Lung (tissue), 12 donors: ENCODE results near the gene NKX3-2. TPM values are rescaled to one million over a fixed set of nuclear protein-coding genes. Genes with fewer than 3 reads are reported as not detected.

Experiments used
- ATAC-seq: fragments of 200-7000 bp; cut with Tn5 transposase; one replicate; pipeline ENCODE4 v1.9.1; 2020; ENCODE audit warnings: moderate number of reproducible peaks; ENCODE audit not compliant: insufficient read depth, low FRiP score
- DNase-seq, 3 donors: peaks; one replicate each; pipeline ENCODE4 v3.0.0-alpha.2; 2013 to 2017
- H3K27ac ChIP-seq, 2 donors: one replicate each; pipeline ENCODE4 v1.5.1; 2013; ENCODE audit warnings: mild to moderate bottlenecking in 2 of 2, moderate library complexity in 2 of 2, control low read depth in 1 of 2, inconsistent platforms in 1 of 2, low read depth in 1 of 2, low read length in 1 of 2
- H3K27me3 ChIP-seq, 3 donors: one replicate each; pipeline ENCODE4 v1.5.1; 2013; ENCODE audit warnings: low read length in 2 of 3; ENCODE audit not compliant: control insufficient read depth in 3 of 3, insufficient read depth in 3 of 3
- H3K36me3 ChIP-seq, 4 donors: one replicate each; pipeline ENCODE4 v1.5.1; 2013; ENCODE audit warnings: low read length in 4 of 4, mild to moderate bottlenecking in 1 of 4, moderate library complexity in 1 of 4; ENCODE audit not compliant: control insufficient read depth in 4 of 4, insufficient read depth in 4 of 4
- H3K4me1 ChIP-seq, 5 donors: one replicate each; pipeline ENCODE4 v1.5.1; 2013; ENCODE audit warnings: low read length in 5 of 5, mild to moderate bottlenecking in 2 of 5, moderate library complexity in 1 of 5; ENCODE audit not compliant: control insufficient read depth in 5 of 5, insufficient read depth in 5 of 5
- H3K4me3 ChIP-seq: one replicate; pipeline ENCODE4 v1.5.1; 2013; ENCODE audit warnings: mild to moderate bottlenecking, control low read depth, moderate library complexity
- H3K9ac ChIP-seq, 2 donors: one replicate each; pipeline ENCODE4 v1.5.1; 2013; ENCODE audit warnings: low read length in 2 of 2, control low read depth in 1 of 2; ENCODE audit not compliant: insufficient read depth in 1 of 2
- H3K9me3 ChIP-seq, 4 donors: one replicate each; pipeline ENCODE4 v1.5.1; 2013; ENCODE audit warnings: low read length in 3 of 4, mild to moderate bottlenecking in 1 of 4, moderate library complexity in 1 of 4; ENCODE audit not compliant: control insufficient read depth in 4 of 4, insufficient read depth in 3 of 4
- WGBS, 2 donors: extraction: QIAGEN DNeasy Blood & Tissue Kit; methylation state at CpG; one replicate each; pipeline ENCODE4 v1.1.7; 2013; 5-methylcytosine and 5-hydroxymethylcytosine counted together
- polyA plus RNA-seq, 2 donors: library from polyadenylated mRNA; stranded (reverse); fragments of 200-250 nt; gene quantifications; one replicate each; pipeline ENCODE4 v1.2.1, GENCODE V29; 2013
- total RNA-seq, 2 donors: library from RNA; depleted of rRNA in 1 of 2; stranded (reverse); fragments of >200 nt in 1 of 2; gene quantifications; one replicate each; pipeline ENCODE4 v1.2.1, GENCODE V29; 2014 to 2021
- TF ChIP-seq, protein P1 (sequence below): IDR thresholded peaks from 2 replicates; pipeline ENCODE4 v1.5.1; 2012; ENCODE audit warnings: mild to moderate bottlenecking; ENCODE audit errors: control extremely low read depth, extremely low read depth
- donor health status: control.
- donor health status: control.
- donor health status: Bipolar disorder and iron deficiency.
- donor health status: healthy.
- donor health status: DM: yes; HTN: yes; CAD: no.

The NKX3-2 gene
- total and polyA plus RNA-seq, 4 donors = not detected

DNA sequence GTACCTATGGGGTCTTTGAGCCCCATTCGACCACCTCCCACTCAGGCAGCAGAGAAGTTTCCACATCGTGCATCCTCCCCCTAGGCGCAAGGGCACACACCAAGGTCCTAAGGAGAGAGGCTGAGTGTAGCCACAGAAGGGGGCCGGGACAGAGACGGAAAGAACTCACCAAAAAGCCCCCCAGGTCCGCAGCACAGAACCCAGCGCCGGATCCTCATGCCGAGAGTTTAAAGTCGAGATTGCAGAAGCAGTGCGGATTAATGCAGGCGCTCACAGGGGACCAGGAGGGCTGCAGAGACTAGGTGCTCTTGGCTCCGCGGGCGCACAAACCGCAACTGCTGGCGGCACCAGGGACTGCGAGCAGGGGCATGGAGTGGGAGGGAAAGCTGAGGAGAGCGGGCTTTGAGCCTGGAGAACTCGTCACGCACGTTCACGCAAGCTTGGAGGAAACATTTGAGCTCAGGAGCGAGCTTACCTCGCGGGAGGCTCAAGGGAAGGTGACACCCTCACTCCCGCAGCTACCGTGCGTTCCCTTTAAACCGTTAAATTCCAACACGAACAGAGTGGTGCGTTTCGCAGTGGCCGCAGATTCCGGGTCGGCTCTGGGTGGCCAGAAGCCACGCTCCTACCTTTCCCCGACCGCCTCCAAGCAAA lies 8.5 kb downstream of the NKX3-2 start:
- TF ChIP-seq, protein P1, sequence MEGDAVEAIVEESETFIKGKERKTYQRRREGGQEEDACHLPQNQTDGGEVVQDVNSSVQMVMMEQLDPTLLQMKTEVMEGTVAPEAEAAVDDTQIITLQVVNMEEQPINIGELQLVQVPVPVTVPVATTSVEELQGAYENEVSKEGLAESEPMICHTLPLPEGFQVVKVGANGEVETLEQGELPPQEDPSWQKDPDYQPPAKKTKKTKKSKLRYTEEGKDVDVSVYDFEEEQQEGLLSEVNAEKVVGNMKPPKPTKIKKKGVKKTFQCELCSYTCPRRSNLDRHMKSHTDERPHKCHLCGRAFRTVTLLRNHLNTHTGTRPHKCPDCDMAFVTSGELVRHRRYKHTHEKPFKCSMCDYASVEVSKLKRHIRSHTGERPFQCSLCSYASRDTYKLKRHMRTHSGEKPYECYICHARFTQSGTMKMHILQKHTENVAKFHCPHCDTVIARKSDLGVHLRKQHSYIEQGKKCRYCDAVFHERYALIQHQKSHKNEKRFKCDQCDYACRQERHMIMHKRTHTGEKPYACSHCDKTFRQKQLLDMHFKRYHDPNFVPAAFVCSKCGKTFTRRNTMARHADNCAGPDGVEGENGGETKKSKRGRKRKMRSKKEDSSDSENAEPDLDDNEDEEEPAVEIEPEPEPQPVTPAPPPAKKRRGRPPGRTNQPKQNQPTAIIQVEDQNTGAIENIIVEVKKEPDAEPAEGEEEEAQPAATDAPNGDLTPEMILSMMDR = no peak
- H3K4me1 ChIP-seq = peaks cover 0 to 16% (median 5%) of the 10 kb centered on the region in 5 donors
- H3K27ac ChIP-seq = no peak overlapping the region
- ATAC-seq (no peak), DNase-seq (no peak)
- 4 to 5% methylated on average over 39 of the region's 39 CpGs for WGBS, 2 donors
- H3K9ac ChIP-seq = no peak overlapping the region
- H3K27me3 ChIP-seq = peaks cover 26 to 99% (median 98%) of the 10 kb centered on the region in 3 donors
- no peak overlapping the region for H3K4me3 ChIP-seq
- H3K36me3 ChIP-seq = no peaks in the 10 kb centered on the region
- H3K9me3 ChIP-seq = peaks cover 0 to 23% (median 0%) of the 10 kb centered on the region in 4 donors

DNA sequence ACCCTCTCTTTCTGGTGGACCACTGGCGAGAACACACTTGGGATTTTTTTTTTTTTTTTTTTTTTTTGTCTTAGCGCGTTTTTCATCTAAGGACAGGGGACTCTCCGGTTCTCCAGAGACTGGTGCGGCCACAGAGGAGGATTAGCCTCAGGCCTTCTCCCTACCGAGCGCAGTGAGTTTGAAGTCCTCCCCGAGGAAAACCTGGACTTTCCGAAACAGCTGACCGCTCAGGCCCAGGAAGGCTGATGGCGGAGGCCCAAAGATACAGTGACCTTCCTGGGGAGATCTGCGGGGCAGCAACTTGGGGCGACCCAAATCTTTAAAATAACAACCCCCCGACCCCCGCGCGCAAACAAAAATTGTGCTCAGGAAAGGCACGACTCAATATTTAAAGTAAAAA lies 9.2 kb downstream of the NKX3-2 start:
- WGBS, 2 donors = 4 to 8% methylated on average over 18 of the region's 18 CpGs
- H3K9me3 ChIP-seq = peaks cover 0 to 23% (median 0%) of the 10 kb centered on the region in 4 donors

DNA sequence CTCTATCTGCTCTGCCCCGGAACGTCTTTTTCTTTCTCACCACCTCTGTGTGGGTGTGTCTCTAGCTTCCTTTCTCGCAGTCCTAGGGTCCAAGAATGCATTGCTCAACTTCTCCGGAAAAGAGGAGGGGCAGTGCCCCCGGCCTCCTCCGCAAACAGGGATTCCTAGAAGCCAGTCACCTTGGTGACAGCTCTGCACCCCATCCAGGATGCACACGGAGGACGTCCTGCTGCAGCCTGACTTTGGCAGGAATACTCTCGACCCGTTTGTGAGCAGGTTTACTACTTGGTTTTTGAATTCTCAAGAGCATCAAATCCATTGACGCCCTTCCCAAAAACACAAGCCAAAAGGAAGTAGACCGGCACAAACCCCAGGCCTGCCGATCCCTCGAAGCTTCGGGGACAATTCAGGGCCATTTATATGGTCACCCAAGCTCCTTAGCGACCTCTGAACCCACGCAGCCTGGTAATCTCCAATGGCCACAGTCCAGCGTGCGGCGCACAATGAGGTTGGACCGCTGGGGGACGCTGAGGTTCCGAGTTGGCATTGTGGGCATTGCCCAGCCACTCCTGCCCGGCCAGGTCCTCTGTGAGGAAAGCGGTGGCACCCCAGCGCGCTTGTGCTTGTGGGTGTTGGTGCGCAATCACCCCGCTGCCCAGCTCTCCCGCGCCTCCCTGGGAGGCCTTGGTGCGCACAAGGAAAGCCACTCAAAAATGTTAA lies 9.8 kb downstream of the NKX3-2 start:
- DNase-seq (no peak), ATAC-seq (no peak)
- Histone ChIP-seq H3K4me1 (peaks cover 0 to 13% (median 4%) of the 10 kb centered on the region in 5 donors), H3K36me3 (no peaks in the 10 kb centered on the region), H3K27me3 (peaks cover 33 to 99% (median 98%) of the 10 kb centered on the region in 3 donors), H3K27ac (no peak overlapping the region), H3K4me3 (no peak overlapping the region), H3K9me3 (peaks cover 0 to 25% (median 0%) of the 10 kb centered on the region in 4 donors), H3K9ac (no peak overlapping the region)
- WGBS, 2 donors = 4 to 5% methylated on average over 32 of the region's 32 CpGs
- TF ChIP-seq, protein P1 = no peak

More for the DNA sequence above, 9.2 kb downstream of the NKX3-2 start:
- Histone ChIP-seq H3K9ac (no peak overlapping the region), H3K4me3 (no peak overlapping the region), H3K27ac (no peak overlapping the region), H3K36me3 (no peaks in the 10 kb centered on the region), H3K27me3 (peaks cover 32 to 99% (median 98%) of the 10 kb centered on the region in 3 donors), H3K4me1 (peaks cover 0 to 16% (median 4%) of the 10 kb centered on the region in 5 donors)
- ATAC-seq (no peak), DNase-seq (no peak)
- TF ChIP-seq, protein P1 = no peak
